ENCODE data around the gene BRMS1L. TPM values are rescaled to one million over a fixed set of nuclear protein-coding genes. Genes with fewer than 3 reads are reported as not detected.
"Not testable (repeated sequence)": the region's sequence is repeated elsewhere in the genome, so short reads cannot be mapped to it uniquely, and the experiment has no call there.

The BRMS1L gene
- total RNA-seq, 1 donor from 2014 or later, result 7.3 TPM

GRCh38 chr14:35821564-35822411 is 4.3 kb upstream of the BRMS1L start:
- no peak for DNase-seq (ENCODE audit: low spot score)

GRCh38 chr14:35822501-35822900 is 3.6 kb upstream of the BRMS1L start:
- DNase-seq (ENCODE audit: low spot score), result no peak

GRCh38 chr14:35824446-35825165 is 1.5 kb upstream of the BRMS1L start:
- DNase-seq (ENCODE audit: low spot score), result not testable (repeated sequence)

GRCh38 chr14:35825968-35826217 is 245 bp upstream of the BRMS1L start:
- no peak for DNase-seq (ENCODE audit: low spot score)

- no peak for DNase-seq (ENCODE audit: low spot score)
Measured at GRCh38 chr14:35826952-35827416, 846 bp downstream of the BRMS1L start.

GRCh38 chr14:35827678-35828472 is 1.7 kb downstream of the BRMS1L start:
- no peak for DNase-seq (ENCODE audit: low spot score)

GRCh38 chr14:35829449-35829848 is 3.3 kb downstream of the BRMS1L start:
- no peak for DNase-seq (ENCODE audit: low spot score)

GRCh38 chr14:35835208-35835982 is 9.3 kb downstream of the BRMS1L start:
- no peak for DNase-seq (ENCODE audit: low spot score)

- DNase-seq (ENCODE audit: low spot score), result not testable (repeated sequence)
Measured at GRCh38 chr14:35841704-35842103, 15.6 kb downstream of the BRMS1L start.

GRCh38 chr14:35842245-35842644 is 16.1 kb downstream of the BRMS1L start:
- DNase-seq (ENCODE audit: low spot score), result not testable (repeated sequence)

- no peak for DNase-seq (ENCODE audit: low spot score)
Measured at GRCh38 chr14:35844494-35844893, 18.4 kb downstream of the BRMS1L start.

GRCh38 chr14:35847636-35848035 is 21.5 kb downstream of the BRMS1L start:
- no peak for DNase-seq (ENCODE audit: low spot score)

- DNase-seq (ENCODE audit: low spot score), result no peak
Measured at GRCh38 chr14:35849122-35849521, 23.0 kb downstream of the BRMS1L start.

GRCh38 chr14:35851823-35852222 is 25.7 kb downstream of the BRMS1L start:
- DNase-seq (ENCODE audit: low spot score), result no peak

GRCh38 chr14:35853225-35853624 is 27.1 kb downstream of the BRMS1L start:
- DNase-seq (ENCODE audit: low spot score), result no peak

GRCh38 chr14:35854696-35855270 is 28.6 kb downstream of the BRMS1L start:
- DNase-seq (ENCODE audit: low spot score), result no peak

GRCh38 chr14:35855876-35856481 is 29.8 kb downstream of the BRMS1L start:
- no peak for DNase-seq (ENCODE audit: low spot score)

GRCh38 chr14:35858521-35859209 is 32.5 kb downstream of the BRMS1L start:
- DNase-seq (ENCODE audit: low spot score), result no peak

- no peak for DNase-seq (ENCODE audit: low spot score)
Measured at GRCh38 chr14:35861204-35861868, 35.2 kb downstream of the BRMS1L start.
